Vagina (tissue), 2 donors: ENCODE measurements around the gene FRS2.

Experiments
- POLR2AphosphoS5 ChIP-seq, 2 donors: sonication (generic); formaldehyde crosslinking; IDR thresholded peaks; one replicate each; pipeline ENCODE4 v1.9.0; 2017; ENCODE audit warnings: antibody characterized with exemption in 2 of 2, mild to moderate bottlenecking in 2 of 2, low read depth in 1 of 2; ENCODE audit not compliant: insufficient read depth in 1 of 2
- TF ChIP-seq, protein P1 (sequence below), 3 experiments: fragments of 450-650 bp in 2 of 3; fragments of 200-600 bp in 1 of 3; sonication (generic) in 1 of 3; IDR thresholded peaks; one replicate each; pipeline ENCODE4 v1.5.1; 2017 to 2019; ENCODE audit warnings: antibody characterized with exemption in 3 of 3, mild to moderate bottlenecking in 2 of 3, moderate library complexity in 2 of 3

DNA sequence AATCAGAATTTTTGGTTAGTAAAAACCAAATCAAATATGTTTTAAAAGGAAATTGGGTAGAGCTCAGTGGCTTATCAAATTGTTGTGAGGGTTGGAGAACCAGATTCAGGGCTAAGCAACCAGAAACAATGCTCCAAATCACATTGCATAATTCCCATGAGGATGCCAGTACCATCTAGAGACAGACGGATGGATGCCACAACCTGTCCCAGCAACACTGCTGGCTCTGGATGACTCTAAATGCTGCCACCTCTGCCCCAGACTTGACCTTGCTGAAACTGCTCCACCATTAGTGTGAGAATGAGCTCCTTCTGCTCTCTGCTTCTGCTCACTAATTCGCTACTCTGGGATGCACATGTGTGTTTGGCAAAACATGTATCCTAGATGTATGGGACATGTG lies 43.9 kb downstream of the FRS2 start:
- TF ChIP-seq, protein P1, sequence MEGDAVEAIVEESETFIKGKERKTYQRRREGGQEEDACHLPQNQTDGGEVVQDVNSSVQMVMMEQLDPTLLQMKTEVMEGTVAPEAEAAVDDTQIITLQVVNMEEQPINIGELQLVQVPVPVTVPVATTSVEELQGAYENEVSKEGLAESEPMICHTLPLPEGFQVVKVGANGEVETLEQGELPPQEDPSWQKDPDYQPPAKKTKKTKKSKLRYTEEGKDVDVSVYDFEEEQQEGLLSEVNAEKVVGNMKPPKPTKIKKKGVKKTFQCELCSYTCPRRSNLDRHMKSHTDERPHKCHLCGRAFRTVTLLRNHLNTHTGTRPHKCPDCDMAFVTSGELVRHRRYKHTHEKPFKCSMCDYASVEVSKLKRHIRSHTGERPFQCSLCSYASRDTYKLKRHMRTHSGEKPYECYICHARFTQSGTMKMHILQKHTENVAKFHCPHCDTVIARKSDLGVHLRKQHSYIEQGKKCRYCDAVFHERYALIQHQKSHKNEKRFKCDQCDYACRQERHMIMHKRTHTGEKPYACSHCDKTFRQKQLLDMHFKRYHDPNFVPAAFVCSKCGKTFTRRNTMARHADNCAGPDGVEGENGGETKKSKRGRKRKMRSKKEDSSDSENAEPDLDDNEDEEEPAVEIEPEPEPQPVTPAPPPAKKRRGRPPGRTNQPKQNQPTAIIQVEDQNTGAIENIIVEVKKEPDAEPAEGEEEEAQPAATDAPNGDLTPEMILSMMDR (IDR thresholded peaks at IDR 0.05) = no peak
- no peak for TF ChIP-seq POLR2AphosphoS5 (IDR thresholded peaks at IDR 0.05; ENCODE audit: insufficient read depth in 1 of 2, low read depth in 1 of 2)
